GM19438 (cell line): ENCODE results near the gene CD274.

ENCODE experiments used
- ATAC-seq: cut with Tn5 transposase; IDR thresholded peaks from one replicate; pipeline ENCODE4 v1.9.1; 2021; ENCODE audit warnings: low read depth; ENCODE audit not compliant: unreplicated experiment

The CD274 gene

DNA sequence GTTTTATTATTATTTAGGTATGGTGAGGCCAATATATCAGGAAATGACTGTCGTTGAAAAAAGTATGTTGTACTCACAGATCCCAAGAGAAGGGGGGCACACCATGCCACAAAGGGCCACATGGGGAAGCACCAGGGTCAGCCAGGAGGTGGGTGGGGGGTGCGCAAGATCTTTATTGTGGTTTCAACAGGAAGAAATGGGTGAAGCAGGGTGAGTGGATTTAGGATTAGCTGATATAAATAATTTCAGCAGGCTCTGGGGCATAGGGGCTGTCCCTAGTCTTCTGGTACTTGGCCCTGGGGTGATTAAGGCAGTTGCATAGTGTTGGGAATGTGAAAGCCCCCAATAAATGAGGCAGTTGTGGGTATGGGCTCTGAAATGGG is 68.6 kb downstream of the CD274 start:
- ATAC-seq = no peak
